Fibroblast of mammary gland (primary cell): ENCODE measurements around the gene OXSR1.
A peak's percentile ranks its signal among the peaks of the same experiment; 100 is the strongest.
"Not testable (repeated sequence)": the region's sequence is repeated elsewhere in the genome, so short reads cannot be mapped to it uniquely, and the experiment has no call there.

Experiments used
- DNase-seq: peaks from one replicate; pipeline ENCODE4 v3.0.0-alpha.2; 2010; ENCODE audit warnings: low read depth
- H3K4me3 ChIP-seq: 2 replicates; pipeline ENCODE4 v1.5.1; 2011; ENCODE audit warnings: low read depth, mild to moderate bottlenecking, low read length, moderate library complexity; ENCODE audit not compliant: control insufficient read depth
- CTCF ChIP-seq: conservative IDR thresholded peaks from 2 replicates; pipeline ENCODE4 v1.5.1; 2011; ENCODE audit warnings: low read depth, low read length, inconsistent platforms; ENCODE audit not compliant: control insufficient read depth, insufficient read depth

OXSR1 gene

GRCh38 chr3:38229036-38229435, 63.7 kb downstream of the OXSR1 start:
- no peak overlapping the region for H3K4me3 ChIP-seq
- DNase-seq, result peak; percentile 21
- TF ChIP-seq CTCF, result no peak

- no peak overlapping the region for H3K4me3 ChIP-seq
- no peak for DNase-seq
- no peak for TF ChIP-seq CTCF
Measured at GRCh38 chr3:38232701-38233100, 67.4 kb downstream of the OXSR1 start.

GRCh38 chr3:38235466-38235865, 70.1 kb downstream of the OXSR1 start:
- no peak for DNase-seq
- H3K4me3 ChIP-seq, result no peak overlapping the region
- TF ChIP-seq CTCF, result no peak

- TF ChIP-seq CTCF, result no peak
- DNase-seq, result no peak
Measured at GRCh38 chr3:38238416-38239008, 73.2 kb downstream of the OXSR1 start.

GRCh38 chr3:38242812-38243211, 77.5 kb downstream of the OXSR1 start:
- not testable (repeated sequence) for DNase-seq, H3K4me3 ChIP-seq

More at GRCh38 chr3:38238416-38239008, 73.2 kb downstream of the OXSR1 start:
- no peak overlapping the region for H3K4me3 ChIP-seq

GRCh38 chr3:38245930-38246329, 80.6 kb downstream of the OXSR1 start:
- DNase-seq, result no peak
- H3K4me3 ChIP-seq, result no peak overlapping the region
- no peak for TF ChIP-seq CTCF

GRCh38 chr3:38247366-38248035, 82.2 kb downstream of the OXSR1 start:
- peak; percentile 94 for DNase-seq
- H3K4me3 ChIP-seq, result no peak overlapping the region
- TF ChIP-seq CTCF, result peak; percentile 45
